GM21447 (cell line): ENCODE results near the gene B9D1.

ENCODE experiments used
- ATAC-seq: cut with Tn5 transposase; IDR thresholded peaks from one replicate; pipeline ENCODE4 v1.9.1; 2021; ENCODE audit not compliant: unreplicated experiment

The B9D1 gene

GRCh38 chr17:19377602-19378415 is 15.3 kb upstream of the B9D1 start:
- peak; percentile 92 for ATAC-seq

- ATAC-seq = no peak
Observed at GRCh38 chr17:19376811-19377210, 14.3 kb upstream of the B9D1 start.

DNA sequence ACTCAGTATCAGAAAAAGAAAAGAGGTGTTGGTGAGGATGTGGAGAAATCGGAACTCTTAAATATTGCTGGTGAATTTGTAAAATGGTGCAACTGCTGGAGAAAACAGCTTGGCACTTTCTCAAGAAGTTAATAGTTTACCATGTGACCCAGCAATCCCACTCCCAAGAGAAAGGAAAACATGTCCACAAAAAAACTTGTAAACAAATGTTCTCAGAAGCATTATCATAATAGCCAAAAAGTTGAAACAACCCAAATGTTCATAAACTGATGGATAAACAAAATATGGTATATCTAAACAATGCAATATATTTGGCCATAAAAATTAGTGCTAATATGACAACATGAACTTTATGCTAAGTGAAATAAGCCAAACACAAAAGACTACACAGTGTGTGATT is 13.2 kb upstream of the B9D1 start:
- ATAC-seq = no peak

GRCh38 chr17:19374136-19374535 is 11.6 kb upstream of the B9D1 start:
- no peak for ATAC-seq

GRCh38 chr17:19372866-19373504 is 10.5 kb upstream of the B9D1 start:
- no peak for ATAC-seq

- no peak for ATAC-seq
Observed at GRCh38 chr17:19372439-19372838, 9.9 kb upstream of the B9D1 start.

DNA sequence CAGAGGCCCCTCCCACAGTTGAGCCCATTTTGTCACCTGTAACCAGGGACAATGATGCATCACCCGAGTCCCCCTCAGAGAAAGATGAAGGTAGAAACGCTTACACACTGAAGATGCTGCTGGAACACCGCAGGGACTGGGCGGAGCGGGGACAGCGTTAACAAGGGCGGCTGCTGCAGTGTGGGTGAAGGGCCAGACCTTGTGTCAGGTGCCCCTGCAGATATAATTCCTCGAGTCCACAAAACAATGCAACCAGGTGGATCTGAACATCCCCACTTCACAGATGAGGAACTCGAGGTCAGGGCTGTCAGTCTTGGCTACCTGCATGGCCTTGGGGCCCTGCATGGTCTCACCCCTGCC is 9.5 kb upstream of the B9D1 start:
- no peak for ATAC-seq

DNA sequence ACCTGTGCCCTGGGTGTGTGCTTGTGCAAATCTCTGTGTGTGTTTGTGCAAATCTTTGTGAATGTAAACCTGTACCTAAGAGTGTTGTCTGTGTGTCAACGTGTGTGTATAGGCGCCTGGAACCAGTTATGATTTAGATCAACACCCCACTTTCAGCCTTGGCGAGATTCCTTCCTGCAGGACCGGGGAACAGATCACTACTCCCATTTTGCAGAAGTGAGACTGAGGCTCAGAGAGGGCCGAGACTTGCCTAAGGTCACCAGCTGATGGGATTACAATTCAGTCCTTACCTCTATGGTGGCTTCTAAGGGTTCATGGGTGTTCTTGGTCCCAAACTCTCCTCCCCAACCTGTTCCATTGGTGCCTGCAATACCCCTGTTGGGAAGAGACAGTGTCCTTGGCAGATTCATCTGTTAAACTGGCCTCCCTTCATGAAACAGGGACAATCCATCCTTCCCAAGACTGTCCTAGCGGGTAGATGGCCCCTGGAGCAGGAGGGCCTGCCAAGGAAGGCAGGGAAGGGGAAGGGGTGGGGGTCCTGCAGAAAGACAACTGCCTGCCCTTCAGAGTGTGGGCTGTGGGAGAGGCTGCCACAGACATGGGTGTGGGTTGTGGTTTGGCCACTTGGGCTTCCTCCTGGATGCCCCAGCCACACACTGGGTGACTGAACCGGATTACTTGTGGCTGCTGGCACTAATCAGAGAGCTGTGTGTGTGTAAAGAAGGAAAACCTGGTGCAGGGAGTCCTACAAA is 8.9 kb upstream of the B9D1 start:
- no peak for ATAC-seq

DNA sequence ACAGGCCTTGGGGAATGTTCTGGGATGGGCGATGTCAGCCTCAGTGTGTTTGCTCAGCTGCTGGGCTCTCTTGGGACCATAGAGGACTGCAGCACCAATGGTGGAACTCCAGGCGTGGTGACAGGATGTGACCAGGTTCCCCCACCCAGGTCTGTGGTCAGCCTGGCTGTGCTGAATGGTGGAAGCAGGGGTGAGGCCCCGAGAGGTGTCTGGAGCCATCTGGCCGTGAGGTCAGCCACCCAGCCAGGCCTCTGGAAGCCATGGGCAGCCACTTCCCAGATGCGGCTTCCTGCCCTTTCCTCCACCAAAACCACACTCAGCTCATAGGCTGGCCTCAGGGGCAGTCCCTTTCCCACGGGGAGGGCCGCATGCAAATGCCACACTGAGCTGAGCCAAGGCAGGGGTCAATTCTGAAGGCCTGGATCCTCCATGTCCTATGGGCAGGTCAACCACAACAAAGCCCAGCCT is 8.0 kb upstream of the B9D1 start:
- ATAC-seq = peak; percentile 81

- ATAC-seq = no peak
Observed at GRCh38 chr17:19369846-19370492, 7.4 kb upstream of the B9D1 start.

DNA sequence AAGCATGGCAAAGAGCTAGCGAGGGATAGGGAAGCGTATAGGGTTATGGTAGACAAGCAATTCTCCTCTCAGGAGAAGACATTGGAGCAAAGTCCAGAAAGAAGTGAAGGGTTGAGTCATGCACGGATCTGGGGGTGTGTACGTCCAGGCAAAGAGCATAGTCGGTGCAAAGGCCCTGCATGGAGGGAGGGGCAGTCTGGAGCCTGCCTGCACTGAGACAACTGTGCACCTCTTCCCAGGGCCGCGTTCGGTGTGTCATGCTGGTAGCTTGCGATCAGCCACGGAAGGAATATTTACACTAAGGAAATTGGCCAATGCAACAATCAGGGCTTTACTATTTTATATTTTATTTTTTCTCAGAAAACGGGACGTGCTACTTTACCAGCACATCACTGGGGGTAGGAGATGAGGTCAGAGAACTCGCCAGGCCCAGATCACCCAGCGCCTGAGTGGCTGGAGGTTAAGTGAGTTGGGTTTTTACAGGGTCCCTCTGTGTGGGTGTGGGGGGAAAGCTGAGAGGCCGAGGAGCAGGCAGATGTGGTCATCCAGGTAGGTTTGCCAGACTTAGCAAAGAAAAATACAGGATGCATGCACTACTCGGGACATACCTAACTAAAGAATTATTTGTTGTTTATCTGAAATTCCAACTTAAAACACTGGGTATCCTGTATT is 6.7 kb upstream of the B9D1 start:
- ATAC-seq = no peak

GRCh38 chr17:19368229-19368628 is 5.7 kb upstream of the B9D1 start:
- no peak for ATAC-seq

DNA sequence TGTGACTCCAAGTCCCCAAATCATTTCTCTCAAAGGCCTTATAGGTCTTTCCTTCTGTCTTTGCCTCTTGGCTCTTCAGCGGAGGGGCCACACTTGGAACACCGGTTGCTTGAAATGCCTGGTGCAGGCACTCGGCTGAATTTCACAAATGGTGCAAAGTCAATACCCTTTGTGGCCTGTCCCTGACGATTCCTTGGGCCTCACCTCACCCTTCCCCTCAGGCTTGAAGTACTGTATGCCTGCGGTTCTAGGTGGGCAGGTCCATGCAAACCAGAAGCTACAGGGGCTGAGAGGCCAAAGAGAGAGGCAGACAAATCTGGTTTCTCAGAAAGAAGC is 4.1 kb upstream of the B9D1 start:
- ATAC-seq = no peak

- ATAC-seq = no peak
Observed at GRCh38 chr17:19365833-19366636, 3.5 kb upstream of the B9D1 start.

- ATAC-seq = no peak
Observed at GRCh38 chr17:19365499-19365817, 2.9 kb upstream of the B9D1 start.

DNA sequence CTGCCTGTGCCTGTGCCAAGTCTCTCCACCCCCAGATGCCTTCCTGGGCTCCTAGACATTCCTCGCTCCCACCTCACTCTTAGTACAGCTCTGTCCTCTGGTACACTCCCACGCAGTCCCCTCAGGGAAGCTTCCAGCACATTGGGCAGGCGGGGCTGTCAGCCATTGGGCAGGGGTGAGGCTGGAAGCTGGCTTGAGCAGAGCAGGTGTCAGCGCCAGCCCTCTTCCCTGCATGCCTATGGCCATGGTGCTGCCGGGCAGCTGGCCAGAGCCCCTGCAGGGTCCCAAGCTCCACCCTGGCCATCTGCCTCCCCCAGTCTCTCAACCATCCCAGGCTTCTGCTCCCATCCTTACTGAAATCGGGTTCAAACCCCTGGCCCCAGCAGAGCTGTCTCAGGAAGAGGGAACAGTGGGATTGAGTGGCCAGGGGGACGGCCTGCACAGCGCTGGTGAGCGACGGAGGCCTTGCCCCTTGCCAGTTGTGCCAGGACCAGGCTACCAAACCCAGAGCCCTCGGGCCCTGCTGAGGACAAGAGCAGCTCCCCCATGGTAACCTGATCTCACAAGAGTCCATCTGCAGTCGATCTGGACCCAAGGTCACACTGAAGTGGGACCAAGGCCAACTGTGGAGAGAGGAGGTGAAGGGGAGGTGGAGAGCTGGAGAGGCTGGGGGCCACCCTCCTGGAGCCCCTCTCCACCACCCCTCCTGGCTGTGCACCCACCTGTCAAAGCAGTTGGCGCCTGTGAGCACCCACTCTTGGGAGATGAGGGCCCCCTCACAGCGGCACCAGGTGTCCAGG is 2.4 kb upstream of the B9D1 start:
- ATAC-seq = no peak

DNA sequence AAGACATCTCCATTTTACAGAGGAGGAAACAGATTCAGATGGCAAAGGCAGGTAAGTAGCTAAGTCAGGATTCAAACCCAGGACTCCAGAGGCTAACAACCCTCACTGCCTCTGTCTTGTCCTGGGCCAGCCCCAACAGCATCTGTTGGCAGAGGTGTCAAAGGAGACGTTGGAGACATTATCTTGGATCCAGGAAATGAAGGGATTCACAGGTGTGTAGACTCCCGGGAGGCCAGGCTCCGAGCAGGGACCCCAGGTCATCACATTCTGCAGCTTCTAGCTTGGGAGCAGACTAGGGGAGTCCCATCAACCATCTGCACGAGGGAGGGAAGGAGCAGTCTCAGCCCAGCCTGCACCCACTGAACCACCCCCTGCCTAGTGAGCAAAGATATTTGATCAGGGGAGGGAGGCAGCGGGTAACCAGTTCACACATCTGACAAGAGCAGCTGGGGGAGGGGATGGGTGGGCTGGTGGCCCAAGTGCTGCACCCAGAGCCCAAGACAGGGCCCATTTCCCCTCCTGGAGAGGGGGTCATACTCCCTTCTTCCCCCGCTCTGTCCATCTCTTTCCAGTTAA is 1.0 kb upstream of the B9D1 start:
- ATAC-seq = no peak

DNA sequence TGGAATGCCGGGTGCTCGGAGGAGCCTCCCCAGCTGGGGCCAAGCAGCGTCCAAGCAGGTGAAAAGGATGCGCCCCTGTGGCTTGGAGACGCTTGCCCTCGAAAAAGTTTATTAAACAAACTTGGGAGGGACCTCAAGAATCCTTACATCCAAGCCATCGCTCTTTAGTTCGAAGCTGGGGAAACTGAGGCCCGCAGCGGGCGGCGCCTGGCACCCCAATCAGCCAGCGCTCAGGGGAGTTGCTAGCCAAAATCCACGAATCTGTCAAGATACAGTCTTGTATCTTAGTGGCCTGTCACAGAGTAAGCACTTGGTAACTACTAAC is 553 bp upstream of the B9D1 start:
- ATAC-seq = no peak

DNA sequence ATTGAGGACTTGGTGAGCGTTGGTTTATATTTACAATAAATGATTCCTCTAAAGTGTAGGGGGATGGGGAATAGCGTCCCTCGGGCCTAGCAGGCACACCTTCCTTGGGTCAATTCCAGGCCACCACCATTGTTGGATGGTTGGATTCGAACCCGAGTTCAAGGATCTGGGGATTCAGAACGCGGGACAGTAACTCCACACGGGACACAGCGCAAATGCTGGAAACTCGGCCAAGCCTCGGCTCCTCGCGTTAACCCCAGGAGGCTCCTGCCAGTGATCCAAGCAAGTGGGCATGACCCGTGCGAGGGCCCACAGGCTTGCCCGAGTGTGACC is 613 bp downstream of the B9D1 start:
- ATAC-seq = no peak

GRCh38 chr17:19361326-19361725 is 1.2 kb downstream of the B9D1 start:
- no peak for ATAC-seq
